Keratinocyte (primary cell): ENCODE data around the gene VAV2. TPM values are rescaled to one million over a fixed set of nuclear protein-coding genes. Genes with fewer than 3 reads are reported as not detected.

Experiments used
- DNase-seq: peaks from one replicate; pipeline ENCODE4 v3.0.0-alpha.2; 2011; ENCODE audit warnings: low read depth, missing footprints, low spot score
- FAIRE-seq: peaks from 2 replicates; lab custom pipeline; 2011; peaks lifted over from hg19 to GRCh38; lab: Jason Lieb, UNC
- H2AFZ ChIP-seq: 2 replicates; pipeline ENCODE4 v1.6.0; 2012; ENCODE audit warnings: low read length, control low read depth, inconsistent platforms; ENCODE audit not compliant: control insufficient read depth
- H3K27ac ChIP-seq: 2 replicates; pipeline ENCODE4 v1.5.1; 2011; ENCODE audit warnings: low read length; ENCODE audit not compliant: control insufficient read depth, insufficient read depth
- H3K27me3 ChIP-seq: 3 replicates; pipeline ENCODE4 v1.6.0; 2011; ENCODE audit warnings: low read length; ENCODE audit not compliant: control insufficient read depth, insufficient read depth; ENCODE audit errors: extremely low read depth
- H3K36me3 ChIP-seq, 2 experiments: 2 replicates in 1 of 2; 3 replicates in 1 of 2; pipeline ENCODE4 v1.5.1; 2011; ENCODE audit warnings: low read length in 2 of 2, mild to moderate bottlenecking in 1 of 2; ENCODE audit not compliant: control insufficient read depth in 2 of 2, insufficient read depth in 2 of 2; ENCODE audit errors: extremely low read depth in 1 of 2
- H3K4me1 ChIP-seq: 3 replicates; pipeline ENCODE4 v1.5.1; 2011; ENCODE audit warnings: low read length; ENCODE audit not compliant: control insufficient read depth, insufficient read depth; ENCODE audit errors: extremely low read depth
- H3K4me2 ChIP-seq: 3 replicates; pipeline ENCODE4 v1.6.0; 2011; ENCODE audit warnings: low read depth, low read length; ENCODE audit not compliant: control insufficient read depth, insufficient read depth; ENCODE audit errors: extremely low read depth
- H3K4me3 ChIP-seq, 3 experiments: fragments of 200-600 bp in 1 of 3; sonication (generic) in 1 of 3; 2 replicates in 2 of 3; 3 replicates in 1 of 3; pipeline ENCODE4 v1.5.1; 2011 to 2016; ENCODE audit warnings: low read length in 3 of 3, mild to moderate bottlenecking in 3 of 3, control low read depth in 2 of 3, inconsistent platforms in 1 of 3, low read depth in 1 of 3, mixed read lengths in 1 of 3, mixed run types in 1 of 3, moderate library complexity in 1 of 3; ENCODE audit not compliant: control insufficient read depth in 2 of 3, insufficient read depth in 2 of 3; ENCODE audit errors: extremely low read depth in 1 of 3
- H3K79me2 ChIP-seq: 2 replicates; pipeline ENCODE4 v1.6.0; 2012; ENCODE audit warnings: low read length; ENCODE audit not compliant: control insufficient read depth, insufficient read depth
- H3K9ac ChIP-seq: 3 replicates; pipeline ENCODE4 v1.6.0; 2011; ENCODE audit warnings: low read length; ENCODE audit not compliant: control insufficient read depth, insufficient read depth; ENCODE audit errors: extremely low read depth
- H3K9me1 ChIP-seq: 3 replicates; pipeline ENCODE4 v1.6.0; 2011; ENCODE audit warnings: low read length; ENCODE audit not compliant: control insufficient read depth, insufficient read depth; ENCODE audit errors: extremely low read depth
- H3K9me3 ChIP-seq: 2 replicates; pipeline ENCODE4 v1.5.1; 2012; ENCODE audit warnings: low read depth, low read length; ENCODE audit not compliant: control insufficient read depth
- H4K20me1 ChIP-seq: 3 replicates; pipeline ENCODE4 v1.6.0; 2011; ENCODE audit warnings: low read length; ENCODE audit not compliant: control insufficient read depth, insufficient read depth; ENCODE audit errors: extremely low read depth
- CTCF ChIP-seq, 3 experiments: IDR thresholded peaks in 1 of 3; conservative IDR thresholded peaks in 1 of 3; optimal IDR thresholded peaks in 1 of 3; 2 replicates in 2 of 3; 3 replicates in 1 of 3; pipeline versions ENCODE3 to v1.5.1; 2011; ENCODE audit warnings: low read length in 3 of 3, mild to moderate bottlenecking in 3 of 3, moderate library complexity in 2 of 3, control low read depth in 1 of 3, inconsistent platforms in 1 of 3; ENCODE audit not compliant: insufficient read depth in 2 of 3; ENCODE audit errors: extremely low read depth in 1 of 3
- EZH2 ChIP-seq: IDR thresholded peaks from one replicate; pipeline ENCODE4 v1.6.1; 2012; ENCODE audit warnings: inconsistent platforms, mild to moderate bottlenecking, low read length, moderate library complexity
- dilution Hi-C: fragments of 300-500 bp; cut with MboI; formaldehyde crosslinking; loops from one replicate; pipeline ENCODE4 v1.7.0; 2020; ENCODE audit warnings: low sequenced_read_pairs; ENCODE audit not compliant: extremely low pct_ligation_motif_present
- polyA plus RNA-seq, 5 experiments: library from polyadenylated mRNA; depleted of rRNA in 3 of 5; stranded (reverse) in 3 of 5; stranded (forward) in 1 of 5; unstranded in 1 of 5; fragments of >200 nt; gene quantifications; 1 replicate in 1 of 5; 2 replicates in 3 of 5; 3 replicates in 1 of 5; pipeline versions ENCODE4 v1.2.1 to v1.2.3, GENCODE V29; 2011 to 2012; ENCODE audit warnings: missing spikeins in 2 of 5, low read depth in 1 of 5, low replicate concordance in 1 of 5

Gene VAV2
- polyA plus RNA-seq, 1 donor (not counting 4 experiments of a cell fraction or from before 2014, with no cell fraction given): 16.4 TPM

DNA sequence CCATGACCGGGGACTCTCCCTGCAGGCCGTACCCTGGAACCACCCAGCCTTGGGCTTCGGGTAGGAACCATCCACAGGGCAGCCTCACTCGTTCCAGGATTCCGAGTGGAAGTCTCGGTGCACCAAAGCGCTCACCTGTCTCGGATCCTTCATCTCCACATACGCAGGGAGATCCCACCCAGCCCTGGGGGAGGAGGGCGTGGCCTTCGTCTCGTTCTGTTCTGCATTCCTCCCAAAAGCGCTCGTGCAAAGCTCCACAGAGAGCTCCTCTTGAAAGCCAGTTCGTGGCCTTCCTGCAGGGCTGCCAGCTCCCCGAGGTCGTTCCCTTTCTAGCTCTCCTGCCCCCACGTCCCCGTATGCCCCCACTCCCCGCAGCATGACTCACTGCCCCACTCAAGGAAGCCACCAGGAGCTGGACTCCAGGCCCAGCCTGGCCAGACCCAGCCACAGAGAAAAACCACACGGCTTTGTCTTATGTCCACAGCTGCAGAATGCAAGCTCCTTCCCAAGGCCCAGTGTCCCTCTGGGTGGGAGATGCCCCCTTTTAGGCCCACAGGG is 189.0 kb downstream of the VAV2 start:
- no peak overlapping the region for H2AFZ ChIP-seq
- H4K20me1 ChIP-seq: peaks cover 8% of the 10 kb centered on the region
- no peak overlapping the region for H3K4me2 ChIP-seq
- peaks cover 13 to 22% of the 10 kb centered on the region in 2 experiments for H3K36me3 ChIP-seq
- TF ChIP-seq EZH2 (no peak), CTCF (optimal IDR thresholded peaks at IDR 0.05 in 1 of 3, IDR thresholded peaks at IDR 0.05 in 1 of 3, conservative IDR thresholded peaks at IDR 0.05 in 1 of 3; ENCODE audit: extremely low read depth in 1 of 3, insufficient read depth in 2 of 3, low read length in 3 of 3) (no peak)
- dilution Hi-C loops: no loop called here
- H3K79me2 ChIP-seq: no peaks in the 10 kb centered on the region
- H3K9me1 ChIP-seq: no peaks in the 10 kb centered on the region
- no peaks in the 10 kb centered on the region for H3K9me3 ChIP-seq
- FAIRE-seq (no peak), DNase-seq (no peak)
- H3K27ac ChIP-seq: no peak overlapping the region
- peaks cover 4% of the 10 kb centered on the region for H3K4me1 ChIP-seq
- H3K9ac ChIP-seq: no peak overlapping the region
- no peak overlapping the region for H3K4me3 ChIP-seq
- no peaks in the 10 kb centered on the region for H3K27me3 ChIP-seq

DNA sequence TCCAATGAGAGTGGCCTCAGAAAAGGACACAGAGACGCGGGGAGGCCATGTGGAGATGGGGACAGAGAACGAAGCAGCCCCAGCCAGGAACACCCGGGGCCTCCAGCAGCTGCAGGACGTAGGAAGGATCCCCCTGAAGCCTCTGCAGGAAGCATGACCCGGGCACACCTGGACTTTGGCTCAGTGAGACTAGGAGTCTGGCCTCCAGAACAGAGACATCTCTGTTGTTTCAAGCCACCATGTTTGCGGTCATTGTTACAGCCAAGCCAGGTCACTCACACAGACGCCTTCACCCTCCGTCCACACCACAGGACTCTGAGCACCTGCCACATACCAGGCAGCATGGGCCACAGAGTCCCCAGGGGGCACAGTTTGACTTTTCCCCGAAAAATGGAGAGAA is 190.4 kb downstream of the VAV2 start:
- H3K27ac ChIP-seq: no peak overlapping the region
- no peaks in the 10 kb centered on the region for H3K9me3 ChIP-seq
- dilution Hi-C loops: no loop called here
- H3K27me3 ChIP-seq: no peaks in the 10 kb centered on the region
- no peaks in the 10 kb centered on the region for H3K79me2 ChIP-seq
- DNase-seq (no peak), FAIRE-seq (no peak)
- H3K4me3 ChIP-seq: no peak overlapping the region
- H3K9me1 ChIP-seq: no peaks in the 10 kb centered on the region
- peaks cover 8% of the 10 kb centered on the region for H4K20me1 ChIP-seq
- no peak overlapping the region for H3K4me2 ChIP-seq
- H2AFZ ChIP-seq: no peak overlapping the region
- TF ChIP-seq CTCF (optimal IDR thresholded peaks at IDR 0.05 in 1 of 3, IDR thresholded peaks at IDR 0.05 in 1 of 3, conservative IDR thresholded peaks at IDR 0.05 in 1 of 3; ENCODE audit: extremely low read depth in 1 of 3, insufficient read depth in 2 of 3, low read length in 3 of 3) (no peak), EZH2 (no peak)
- no peak overlapping the region for H3K9ac ChIP-seq
- H3K4me1 ChIP-seq: peaks cover 4% of the 10 kb centered on the region
- peaks cover 14 to 19% of the 10 kb centered on the region in 2 experiments for H3K36me3 ChIP-seq
